GM23338 (cell line): Measurements from ENCODE around the gene HIVEP2. TPM values are rescaled to one million over a fixed set of nuclear protein-coding genes. Genes with fewer than 3 reads are reported as not detected.

ENCODE experiments used
- ATAC-seq: fragments of 200-7000 bp; cut with Tn5 transposase; 3 replicates; pipeline ENCODE4 v1.9.1; 2020
- DNase-seq: peaks from one replicate; pipeline ENCODE4 v3.0.0-alpha.2; 2015; ENCODE audit warnings: low spot score
- H2AFZ ChIP-seq: fragments of 200-600 bp; sonication (generic); 2 replicates; pipeline ENCODE4 v1.8.0; 2016; ENCODE audit warnings: antibody characterized with exemption, mild to moderate bottlenecking, moderate library complexity
- H3F3A ChIP-seq: fragments of 200-600 bp; sonication (generic); replicated peaks from 2 replicates; pipeline ENCODE4 v1.8.0; 2017; ENCODE audit warnings: antibody characterized with exemption, mixed run types, low read depth
- H3K27ac ChIP-seq: fragments of 200-600 bp; sonication (generic); 2 replicates; pipeline ENCODE4 v1.6.1; 2016; ENCODE audit warnings: low read depth
- H3K27me3 ChIP-seq: fragments of 200-600 bp; sonication (generic); 2 replicates; pipeline ENCODE4 v1.8.0; 2016; ENCODE audit warnings: mild to moderate bottlenecking, mixed run types, moderate library complexity; ENCODE audit not compliant: insufficient read depth
- H3K36me3 ChIP-seq: fragments of 200-600 bp; sonication (generic); 2 replicates; pipeline ENCODE4 v1.8.0; 2016; ENCODE audit warnings: mild to moderate bottlenecking; ENCODE audit not compliant: insufficient read depth
- H3K4me1 ChIP-seq: fragments of 200-600 bp; sonication (generic); 2 replicates; pipeline ENCODE4 v1.8.0; 2016; ENCODE audit warnings: mild to moderate bottlenecking, moderate library complexity; ENCODE audit not compliant: insufficient read depth
- H3K4me2 ChIP-seq: fragments of 200-600 bp; sonication (generic); 2 replicates; pipeline ENCODE4 v1.7.1; 2017; ENCODE audit warnings: mixed run types
- H3K4me3 ChIP-seq: fragments of 200-600 bp; sonication (generic); 2 replicates; pipeline ENCODE4 v1.6.1; 2016; ENCODE audit warnings: mixed run types
- H3K79me2 ChIP-seq: fragments of 200-600 bp; sonication (generic); replicated peaks from 2 replicates; pipeline ENCODE4 v1.8.0; 2017; ENCODE audit warnings: mild to moderate bottlenecking; ENCODE audit not compliant: insufficient read depth
- H3K9me2 ChIP-seq: fragments of 200-600 bp; sonication (generic); 2 replicates; pipeline ENCODE4 v1.8.0; 2017; ENCODE audit not compliant: insufficient read depth
- H4K20me1 ChIP-seq: fragments of 200-600 bp; sonication (generic); replicated peaks from 2 replicates; pipeline ENCODE4 v1.8.0; 2017; ENCODE audit warnings: mild to moderate bottlenecking; ENCODE audit not compliant: insufficient read depth
- H3K27ac Mint-ChIP-seq: 2 replicates; pipeline ENCODE4 v1.8.0; 2020; ENCODE audit warnings: inconsistent platforms, mild to moderate bottlenecking, moderate library complexity, mixed read lengths
- H3K27me3 Mint-ChIP-seq: 3 replicates; pipeline ENCODE4 v1.8.0; 2022; ENCODE audit warnings: low read depth, mild to moderate bottlenecking, moderate library complexity, mixed read lengths, inconsistent platforms; ENCODE audit not compliant: insufficient read depth, poor library complexity
- H3K36me3 Mint-ChIP-seq: 3 replicates; pipeline ENCODE4 v1.8.0; 2021; ENCODE audit warnings: low read depth, mild to moderate bottlenecking, inconsistent platforms, moderate library complexity, mixed read lengths
- H3K4me1 Mint-ChIP-seq: 3 replicates; pipeline ENCODE4 v1.8.0; 2020; ENCODE audit warnings: mild to moderate bottlenecking, inconsistent platforms, mixed read lengths
- H3K4me3 Mint-ChIP-seq: 3 replicates; pipeline ENCODE4 v1.8.0; 2021; ENCODE audit warnings: moderate library complexity, mild to moderate bottlenecking, inconsistent platforms, mixed read lengths
- H3K9me3 Mint-ChIP-seq: 3 replicates; pipeline ENCODE4 v1.8.0; 2020; ENCODE audit warnings: moderate library complexity, mild to moderate bottlenecking, inconsistent platforms, mixed read lengths
- CREB1 ChIP-seq: fragments of 250-450 bp; sonication (Bioruptor Pico); IDR thresholded peaks from 2 replicates; pipeline ENCODE4 v1.5.0; 2020; ENCODE audit warnings: low read depth, mild to moderate bottlenecking, moderate library complexity
- CTCF ChIP-seq, 2 experiments: fragments of 200-600 bp in 1 of 2; sonication (generic) in 1 of 2; conservative IDR thresholded peaks; 2 replicates each; pipeline versions ENCODE4 v1.5.1 to v1.6.1; 2016 to 2017; ENCODE audit warnings: antibody characterized with exemption in 2 of 2, low read depth in 2 of 2, mild to moderate bottlenecking in 2 of 2, moderate library complexity in 1 of 2
- ETS1 ChIP-seq: IDR thresholded peaks from 2 replicates; pipeline ENCODE4 v1.6.1; 2016; ENCODE audit warnings: antibody characterized with exemption
- EZH2 ChIP-seq: fragments of 200-600 bp; sonication (generic); IDR thresholded peaks from one replicate; pipeline ENCODE4 v1.8.0; 2017; ENCODE audit warnings: antibody characterized with exemption, mild to moderate bottlenecking, low read depth; ENCODE audit not compliant: unreplicated experiment
- EZH2phosphoT487 ChIP-seq: fragments of 200-600 bp; sonication (generic); IDR thresholded peaks from one replicate; pipeline ENCODE4 v1.8.1; 2018; ENCODE audit warnings: antibody characterized with exemption; ENCODE audit not compliant: unreplicated experiment
- JUNB ChIP-seq: IDR thresholded peaks from one replicate; pipeline ENCODE4 v1.6.1; 2016; ENCODE audit warnings: antibody characterized with exemption; ENCODE audit not compliant: unreplicated experiment
- POLR2AphosphoS5 ChIP-seq: IDR thresholded peaks from 2 replicates; pipeline ENCODE4 v1.6.1; 2016; ENCODE audit warnings: antibody characterized with exemption, low read depth
- REST ChIP-seq: IDR thresholded peaks from one replicate; pipeline ENCODE4 v1.6.1; 2018; ENCODE audit warnings: antibody characterized with exemption; ENCODE audit not compliant: unreplicated experiment
- STAT1 ChIP-seq: IDR thresholded peaks from one replicate; pipeline ENCODE4 v1.6.1; 2016; ENCODE audit warnings: antibody characterized with exemption; ENCODE audit not compliant: unreplicated experiment
- ZNF114 ChIP-seq: fragments of 250-450 bp; sonication (Bioruptor Pico); IDR thresholded peaks from 2 replicates; pipeline ENCODE4 v1.5.0; 2020; ENCODE audit warnings: mild to moderate bottlenecking, moderate library complexity
- ZNF331 ChIP-seq: fragments of 250-450 bp; sonication (Bioruptor Pico); IDR thresholded peaks from 2 replicates; pipeline ENCODE4 v1.5.0; 2020; ENCODE audit warnings: low read depth, mild to moderate bottlenecking, moderate library complexity
- ZNF462 ChIP-seq: fragments of 250-450 bp; sonication (Bioruptor Pico); IDR thresholded peaks from 2 replicates; pipeline ENCODE4 v1.5.0; 2020; ENCODE audit warnings: mild to moderate bottlenecking, moderate library complexity
- polyA plus RNA-seq: library from polyadenylated mRNA; unstranded; fragments of >200 nt; fragmentation: Nextera tagmentation; extraction: Ambion mirVana; gene quantifications from 2 replicates; pipeline ENCODE4 v1.2.1, GENCODE V29; 2016
- total RNA-seq: library from RNA; depleted of rRNA; stranded (reverse); fragments of >200 nt; shearing (Covaris generic); gene quantifications from 2 replicates; pipeline ENCODE4 v1.2.3, GENCODE V29; 2014

HIVEP2 gene
- total and polyA plus RNA-seq, 2 experiments from 2014 or later: 1.5 to 7.4 TPM

GRCh38 chr6:142821860-142822259, 123.1 kb downstream of the HIVEP2 start:
- no peak for TF ChIP-seq CTCF (conservative IDR thresholded peaks at IDR 0.05; ENCODE audit: low read depth in 2 of 2)
- TF ChIP-seq ZNF462 (CRISPR knock-in tag): no peak
- TF ChIP-seq ZNF331 (CRISPR knock-in tag): no peak
- TF ChIP-seq POLR2AphosphoS5: no peak
- TF ChIP-seq REST: no peak
- no peak for TF ChIP-seq ETS1
- TF ChIP-seq STAT1: no peak
- no peak for TF ChIP-seq JUNB
- no peak for TF ChIP-seq CREB1 (CRISPR knock-in tag)
- no peak for TF ChIP-seq EZH2phosphoT487
- no peak for TF ChIP-seq EZH2
- no peak for TF ChIP-seq ZNF114
- peaks cover 2% of the 10 kb centered on the region; the same call in 1 of the 2 replicates for H4K20me1 ChIP-seq
- H2AFZ ChIP-seq: no peak overlapping the region
- H3K4me1 ChIP-seq: peaks cover 5% of the 10 kb centered on the region
- ATAC-seq (no peak), DNase-seq (no peak)
- no peaks in the 10 kb centered on the region for H3K9me2 ChIP-seq
- Mint-ChIP-seq H3K4me1 (peaks cover 23% of the 10 kb centered on the region), H3K27ac (no peak overlapping the region), H3K36me3 (no peaks in the 10 kb centered on the region), H3K9me3 (no peaks in the 10 kb centered on the region), H3K4me3 (no peak overlapping the region), H3K27me3 (peaks cover 5% of the 10 kb centered on the region)
- H3K27me3 ChIP-seq: no peaks in the 10 kb centered on the region
- no peaks in the 10 kb centered on the region for H3K36me3 ChIP-seq
- no peak overlapping the region for H3K4me3 ChIP-seq
- no peak overlapping the region for H3K27ac ChIP-seq
- no peaks in the 10 kb centered on the region for H3F3A ChIP-seq
- H3K79me2 ChIP-seq: no peaks in the 10 kb centered on the region; the same call in 1 of the 2 replicates
- no peak overlapping the region for H3K4me2 ChIP-seq
